ENCODE measurements around the gene P4HB. TPM values are rescaled to one million over a fixed set of nuclear protein-coding genes. Genes with fewer than 3 reads are reported as not detected.

P4HB gene
- total and polyA plus RNA-seq, 10 of the 15 experiments (the other 5 are each of a cell fraction or from before 2014, with no cell fraction given): 4.7 to 549 (median 361) TPM

DNA sequence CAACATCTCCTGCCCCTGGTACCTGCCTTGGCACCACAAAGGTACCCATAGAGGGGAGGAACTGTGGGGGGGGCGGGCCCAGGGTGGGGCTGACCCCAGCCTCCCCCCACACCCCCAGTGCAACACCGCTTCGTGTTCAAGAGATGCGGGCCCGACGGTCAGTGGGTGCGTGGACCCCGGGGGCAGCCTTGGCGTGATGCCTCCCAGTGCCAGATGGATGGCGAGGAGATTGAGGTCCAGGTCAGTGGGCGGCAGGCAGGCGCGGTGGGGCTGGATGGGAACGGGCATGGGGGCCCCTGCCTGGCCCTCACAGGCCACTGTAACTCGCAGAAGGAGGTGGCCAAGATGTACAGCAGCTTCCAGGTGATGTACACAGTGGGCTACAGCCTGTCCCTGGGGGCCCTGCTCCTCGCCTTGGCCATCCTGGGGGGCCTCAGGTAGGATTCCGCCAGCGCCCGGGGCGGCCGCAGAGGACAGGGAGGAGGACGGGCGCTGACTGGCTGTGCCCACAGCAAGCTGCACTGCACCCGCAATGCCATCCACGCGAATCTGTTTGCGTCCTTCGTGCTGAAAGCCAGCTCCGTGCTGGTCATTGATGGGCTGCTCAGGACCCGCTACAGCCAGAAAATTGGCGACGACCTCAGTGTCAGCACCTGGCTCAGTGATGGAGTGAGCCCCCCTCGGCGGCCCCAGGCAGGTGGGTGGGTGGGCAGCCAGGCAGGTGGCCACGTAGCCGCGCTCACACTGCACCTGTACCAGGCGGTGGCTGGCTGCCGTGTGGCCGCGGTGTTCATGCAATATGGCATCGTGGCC, 49.2 kb downstream of the P4HB start (continued):
- TF ChIP-seq, protein P1, sequence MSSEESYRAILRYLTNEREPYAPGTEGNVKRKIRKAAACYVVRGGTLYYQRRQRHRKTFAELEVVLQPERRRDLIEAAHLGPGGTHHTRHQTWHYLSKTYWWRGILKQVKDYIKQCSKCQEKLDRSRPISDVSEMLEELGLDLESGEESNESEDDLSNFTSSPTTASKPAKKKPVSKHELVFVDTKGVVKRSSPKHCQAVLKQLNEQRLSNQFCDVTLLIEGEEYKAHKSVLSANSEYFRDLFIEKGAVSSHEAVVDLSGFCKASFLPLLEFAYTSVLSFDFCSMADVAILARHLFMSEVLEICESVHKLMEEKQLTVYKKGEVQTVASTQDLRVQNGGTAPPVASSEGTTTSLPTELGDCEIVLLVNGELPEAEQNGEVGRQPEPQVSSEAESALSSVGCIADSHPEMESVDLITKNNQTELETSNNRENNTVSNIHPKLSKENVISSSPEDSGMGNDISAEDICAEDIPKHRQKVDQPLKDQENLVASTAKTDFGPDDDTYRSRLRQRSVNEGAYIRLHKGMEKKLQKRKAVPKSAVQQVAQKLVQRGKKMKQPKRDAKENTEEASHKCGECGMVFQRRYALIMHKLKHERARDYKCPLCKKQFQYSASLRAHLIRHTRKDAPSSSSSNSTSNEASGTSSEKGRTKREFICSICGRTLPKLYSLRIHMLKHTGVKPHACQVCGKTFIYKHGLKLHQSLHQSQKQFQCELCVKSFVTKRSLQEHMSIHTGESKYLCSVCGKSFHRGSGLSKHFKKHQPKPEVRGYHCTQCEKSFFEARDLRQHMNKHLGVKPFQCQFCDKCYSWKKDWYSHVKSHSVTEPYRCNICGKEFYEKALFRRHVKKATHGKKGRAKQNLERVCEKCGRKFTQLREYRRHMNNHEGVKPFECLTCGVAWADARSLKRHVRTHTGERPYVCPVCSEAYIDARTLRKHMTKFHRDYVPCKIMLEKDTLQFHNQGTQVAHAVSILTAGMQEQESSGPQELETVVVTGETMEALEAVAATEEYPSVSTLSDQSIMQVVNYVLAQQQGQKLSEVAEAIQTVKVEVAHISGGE (CRISPR knock-in tag; IDR thresholded peaks at IDR 0.05): no peak
- TF ChIP-seq ZNF217 (IDR thresholded peaks at IDR 0.05) (no peak), BMI1 (IDR thresholded peaks at IDR 0.05; ENCODE audit: borderline replicate concordance) (no peak)
- TF ChIP-seq, protein P2, sequence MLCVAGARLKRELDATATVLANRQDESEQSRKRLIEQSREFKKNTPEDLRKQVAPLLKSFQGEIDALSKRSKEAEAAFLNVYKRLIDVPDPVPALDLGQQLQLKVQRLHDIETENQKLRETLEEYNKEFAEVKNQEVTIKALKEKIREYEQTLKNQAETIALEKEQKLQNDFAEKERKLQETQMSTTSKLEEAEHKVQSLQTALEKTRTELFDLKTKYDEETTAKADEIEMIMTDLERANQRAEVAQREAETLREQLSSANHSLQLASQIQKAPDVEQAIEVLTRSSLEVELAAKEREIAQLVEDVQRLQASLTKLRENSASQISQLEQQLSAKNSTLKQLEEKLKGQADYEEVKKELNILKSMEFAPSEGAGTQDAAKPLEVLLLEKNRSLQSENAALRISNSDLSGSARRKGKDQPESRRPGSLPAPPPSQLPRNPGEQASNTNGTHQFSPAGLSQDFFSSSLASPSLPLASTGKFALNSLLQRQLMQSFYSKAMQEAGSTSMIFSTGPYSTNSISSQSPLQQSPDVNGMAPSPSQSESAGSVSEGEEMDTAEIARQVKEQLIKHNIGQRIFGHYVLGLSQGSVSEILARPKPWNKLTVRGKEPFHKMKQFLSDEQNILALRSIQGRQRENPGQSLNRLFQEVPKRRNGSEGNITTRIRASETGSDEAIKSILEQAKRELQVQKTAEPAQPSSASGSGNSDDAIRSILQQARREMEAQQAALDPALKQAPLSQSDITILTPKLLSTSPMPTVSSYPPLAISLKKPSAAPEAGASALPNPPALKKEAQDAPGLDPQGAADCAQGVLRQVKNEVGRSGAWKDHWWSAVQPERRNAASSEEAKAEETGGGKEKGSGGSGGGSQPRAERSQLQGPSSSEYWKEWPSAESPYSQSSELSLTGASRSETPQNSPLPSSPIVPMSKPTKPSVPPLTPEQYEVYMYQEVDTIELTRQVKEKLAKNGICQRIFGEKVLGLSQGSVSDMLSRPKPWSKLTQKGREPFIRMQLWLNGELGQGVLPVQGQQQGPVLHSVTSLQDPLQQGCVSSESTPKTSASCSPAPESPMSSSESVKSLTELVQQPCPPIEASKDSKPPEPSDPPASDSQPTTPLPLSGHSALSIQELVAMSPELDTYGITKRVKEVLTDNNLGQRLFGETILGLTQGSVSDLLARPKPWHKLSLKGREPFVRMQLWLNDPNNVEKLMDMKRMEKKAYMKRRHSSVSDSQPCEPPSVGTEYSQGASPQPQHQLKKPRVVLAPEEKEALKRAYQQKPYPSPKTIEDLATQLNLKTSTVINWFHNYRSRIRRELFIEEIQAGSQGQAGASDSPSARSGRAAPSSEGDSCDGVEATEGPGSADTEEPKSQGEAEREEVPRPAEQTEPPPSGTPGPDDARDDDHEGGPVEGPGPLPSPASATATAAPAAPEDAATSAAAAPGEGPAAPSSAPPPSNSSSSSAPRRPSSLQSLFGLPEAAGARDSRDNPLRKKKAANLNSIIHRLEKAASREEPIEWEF (IDR thresholded peaks at IDR 0.05; ENCODE audit: insufficient replicate concordance, low read depth, low read length): no peak
